PC-3 (cell line): ENCODE results near the gene OTUD3.

Experiments used
- EZH2 ChIP-seq: fragments of 300-600 bp; sonication (generic); IDR thresholded peaks from one replicate; pipeline ENCODE4 v1.6.1; 2017; ENCODE audit warnings: antibody characterized with exemption, mild to moderate bottlenecking, low read length; ENCODE audit not compliant: unreplicated experiment
- EZH2phosphoT487 ChIP-seq: fragments of 300-600 bp; sonication (generic); IDR thresholded peaks from 2 replicates; pipeline ENCODE4 v1.6.1; 2018; ENCODE audit warnings: mild to moderate bottlenecking, antibody characterized with exemption, low read length, borderline replicate concordance
- TF ChIP-seq, protein P1 (sequence below): fragments of 300-600 bp; sonication (generic); conservative IDR thresholded peaks from 2 replicates; pipeline ENCODE4 v1.5.1; 2017; ENCODE audit warnings: antibody characterized with exemption, low read depth, mild to moderate bottlenecking, low read length

DNA sequence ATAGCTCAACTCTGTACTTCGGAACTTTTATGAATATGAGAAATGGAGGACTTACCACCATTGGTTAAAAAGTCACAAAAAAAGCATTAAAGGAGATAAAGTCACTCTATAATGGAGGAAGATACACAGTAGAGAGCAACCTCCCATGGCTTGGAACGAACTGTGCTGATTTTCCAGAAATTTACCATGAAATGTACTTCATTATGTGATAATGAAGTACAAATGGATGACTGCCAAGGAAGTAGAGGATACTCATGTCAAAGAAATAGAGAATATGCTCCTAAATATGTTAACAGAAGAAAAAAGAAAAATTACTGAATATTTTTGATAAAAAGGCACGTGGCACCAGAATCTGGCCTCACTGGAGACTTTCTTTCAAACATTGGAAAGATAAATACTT lies 64.8 kb downstream of the OTUD3 start:
- TF ChIP-seq, protein P1, sequence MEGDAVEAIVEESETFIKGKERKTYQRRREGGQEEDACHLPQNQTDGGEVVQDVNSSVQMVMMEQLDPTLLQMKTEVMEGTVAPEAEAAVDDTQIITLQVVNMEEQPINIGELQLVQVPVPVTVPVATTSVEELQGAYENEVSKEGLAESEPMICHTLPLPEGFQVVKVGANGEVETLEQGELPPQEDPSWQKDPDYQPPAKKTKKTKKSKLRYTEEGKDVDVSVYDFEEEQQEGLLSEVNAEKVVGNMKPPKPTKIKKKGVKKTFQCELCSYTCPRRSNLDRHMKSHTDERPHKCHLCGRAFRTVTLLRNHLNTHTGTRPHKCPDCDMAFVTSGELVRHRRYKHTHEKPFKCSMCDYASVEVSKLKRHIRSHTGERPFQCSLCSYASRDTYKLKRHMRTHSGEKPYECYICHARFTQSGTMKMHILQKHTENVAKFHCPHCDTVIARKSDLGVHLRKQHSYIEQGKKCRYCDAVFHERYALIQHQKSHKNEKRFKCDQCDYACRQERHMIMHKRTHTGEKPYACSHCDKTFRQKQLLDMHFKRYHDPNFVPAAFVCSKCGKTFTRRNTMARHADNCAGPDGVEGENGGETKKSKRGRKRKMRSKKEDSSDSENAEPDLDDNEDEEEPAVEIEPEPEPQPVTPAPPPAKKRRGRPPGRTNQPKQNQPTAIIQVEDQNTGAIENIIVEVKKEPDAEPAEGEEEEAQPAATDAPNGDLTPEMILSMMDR, result no peak
- no peak for TF ChIP-seq EZH2
- TF ChIP-seq EZH2phosphoT487, result no peak
